Measurements from ENCODE around the gene FGFR3. TPM values are rescaled to one million over a fixed set of nuclear protein-coding genes. Genes with fewer than 3 reads are reported as not detected.

Gene FGFR3
- polyA plus RNA-seq, 1 of the 3 experiments (the other 2 are of a cell fraction), result 1.1 TPM

GRCh38 chr4:1798580-1799386 is 5.7 kb downstream of the FGFR3 start (continued):
- TF ChIP-seq REST (IDR thresholded peaks at IDR 0.05; ENCODE audit: low read depth, low read length), result no peak
- TF ChIP-seq JUND (IDR thresholded peaks at IDR 0.05), result no peak
- TF ChIP-seq PBX3 (IDR thresholded peaks at IDR 0.05), result no peak
- TF ChIP-seq IRF3 (IDR thresholded peaks at IDR 0.05; ENCODE audit: low read depth, low read length), result no peak
- TF ChIP-seq GABPA (IDR thresholded peaks at IDR 0.05; ENCODE audit: low read depth), result no peak
- TF ChIP-seq FOXJ3 (CRISPR knock-in tag; IDR thresholded peaks at IDR 0.05), result no peak

GRCh38 chr4:1799387-1800375 is 6.6 kb downstream of the FGFR3 start:
- H3K4me1 ChIP-seq (ENCODE audit: control insufficient read depth in 1 of 2, insufficient read depth in 2 of 2, low read depth in 1 of 2, low read length in 1 of 2), result no peaks in the 10 kb centered on the region; a peak in 1 of 4 replicates
- ChIA-PET CTCF (interaction anchor here (0.9 to 4.9 kb wide), 7 partner anchors 9 to 100 kb away, joined by 3 to 35 read pairs (median 5); no protein-coding TSS in a partner anchor), POLR2A (no interaction called here)
- H3K9me3 ChIP-seq, result no peaks in the 10 kb centered on the region
- H4K20me1 ChIP-seq (ENCODE audit: insufficient read depth), result 0 out of 2 replicates have a peak, but pooled peaks cover 6% of the 10 kb centered on the region
- no peak overlapping the region for H3K4me3 ChIP-seq (ENCODE audit: low read depth in 2 of 2, low read length in 1 of 2)
- TF ChIP-seq CHD2 (IDR thresholded peaks at IDR 0.05; ENCODE audit: low read length, partially characterized antibody), result no peak
- no peak for TF ChIP-seq SMC3 (IDR thresholded peaks at IDR 0.05; ENCODE audit: low read depth, low read length)
- no peak for TF ChIP-seq GABPA (IDR thresholded peaks at IDR 0.05; ENCODE audit: low read depth)
- TF ChIP-seq FOXM1 (IDR thresholded peaks at IDR 0.05; ENCODE audit: low read depth), result no peak
- TF ChIP-seq RCOR1 (IDR thresholded peaks at IDR 0.05; ENCODE audit: low read length), result no peak
- no peak for TF ChIP-seq POLR2AphosphoS5 (IDR thresholded peaks at IDR 0.05; ENCODE audit: low read depth, low read length)
- no peak for TF ChIP-seq MXI1 (IDR thresholded peaks at IDR 0.05; ENCODE audit: low read depth, low read length)
- no peak for TF ChIP-seq RXRA (IDR thresholded peaks at IDR 0.05; ENCODE audit: borderline replicate concordance, low read depth)
- no peak for TF ChIP-seq FOXJ3 (CRISPR knock-in tag; IDR thresholded peaks at IDR 0.05)
- no peaks in the 10 kb centered on the region for H3K9me2 ChIP-seq
- WGBS (ENCODE audit: low lambda C conversion rate), result 94% methylated on average over 26 of the region's 41 CpGs
- no peak overlapping the region for H3K4me2 ChIP-seq
- no peak for DNase-seq
- H3K36me3 ChIP-seq (replicated peaks in 1 of 2; ENCODE audit: control insufficient read depth in 1 of 2, insufficient read depth in 2 of 2, low read length in 1 of 2), result no peaks in the 10 kb centered on the region
- H3F3A ChIP-seq (replicated peaks; ENCODE audit: insufficient read depth), result no peaks in the 10 kb centered on the region
- H3K27ac ChIP-seq (ENCODE audit: low read depth in 2 of 2, low read length in 1 of 2), result no peak overlapping the region
- no peaks in the 10 kb centered on the region for H3K79me2 ChIP-seq (ENCODE audit: insufficient read depth)
- H3K27me3 ChIP-seq (ENCODE audit: insufficient read depth), result peaks cover 5% of the 10 kb centered on the region; the same call in 1 of the 2 replicates
- no peak overlapping the region for H2AFZ ChIP-seq (ENCODE audit: low read depth)
- H3K9ac ChIP-seq, result no peak overlapping the region

Measured in SK-N-SH (cell line).